Activated CD8-positive, alpha-beta memory T cell treated with anti-CD3 and anti-CD28 coated beads, Interleukin-2, amount 10 ng/mL, durations not matched to agents 7 days and 5 days (primary cell): ENCODE measurements around the gene EVI5L. TPM values are rescaled to one million over a fixed set of nuclear protein-coding genes. Genes with fewer than 3 reads are reported as not detected.
"Not testable (repeated sequence)": the region's sequence is repeated elsewhere in the genome, so short reads cannot be mapped to it uniquely, and the experiment has no call there.

Experiments
- ATAC-seq: fragments of 150-1000 bp; cut with Tn5 transposase; one replicate; pipeline ENCODE4 v1.10.0; 2021; ENCODE audit warnings: moderate library complexity
- CTCF ChIA-PET: fragments of 350-600 bp; sonication (Branson Sonifier 250); formaldehyde crosslinking; loops from one replicate; lab custom pipeline; 2021; ENCODE audit warnings: antibody characterized with exemption; lab: Charles Lee
- DNase-seq: peaks from one replicate; pipeline ENCODE4 v3.0.0-alpha.2; 2020
- H3K27ac Mint-ChIP-seq: one replicate; pipeline ENCODE4 v1.8.0; 2021; ENCODE audit warnings: mild to moderate bottlenecking, mixed read lengths
- H3K27me3 Mint-ChIP-seq: one replicate; pipeline ENCODE4 v1.8.0; 2021; ENCODE audit warnings: mixed read lengths
- H3K36me3 Mint-ChIP-seq: one replicate; pipeline ENCODE4 v1.8.0; 2021; ENCODE audit warnings: mild to moderate bottlenecking, mixed read lengths
- H3K4me1 Mint-ChIP-seq: one replicate; pipeline ENCODE4 v1.8.0; 2021; ENCODE audit warnings: mixed read lengths
- H3K4me3 Mint-ChIP-seq: one replicate; pipeline ENCODE4 v1.8.0; 2021; ENCODE audit warnings: mild to moderate bottlenecking, moderate library complexity, mixed read lengths
- H3K9me3 Mint-ChIP-seq: one replicate; pipeline ENCODE4 v1.8.0; 2022; ENCODE audit warnings: low read depth, mixed read lengths
- total RNA-seq, 2 experiments: library from RNA; stranded (reverse); gene quantifications; one replicate each; pipeline ENCODE4 v1.2.3, GENCODE V29; 2021

EVI5L gene
- total RNA-seq, 2 experiments from 2014 or later = 6.0 to 6.1 TPM

DNA sequence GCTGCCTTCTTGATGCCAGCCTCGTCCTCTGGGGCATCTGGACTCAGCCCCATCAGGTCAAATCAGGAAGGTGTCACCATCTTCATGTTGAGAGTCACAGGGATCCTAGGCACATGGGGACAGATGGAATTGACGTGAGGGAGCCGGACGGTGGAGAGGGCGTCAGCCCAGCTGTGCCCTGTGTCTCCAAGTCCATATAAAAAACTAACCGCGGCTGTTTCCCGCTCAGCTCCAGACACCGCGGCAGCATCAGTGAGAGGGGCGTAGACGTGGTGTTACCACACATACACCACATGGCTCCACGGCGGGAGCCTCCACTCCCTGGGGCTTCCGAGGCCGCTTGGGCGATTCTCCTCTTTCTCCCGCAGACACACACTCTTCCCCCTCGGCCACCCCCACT lies 49.8 kb downstream of the EVI5L start:
- CTCF ChIA-PET = interaction anchor here (1.5 to 1.8 kb wide), 2 partner anchors 10 to 24 kb away, joined by 6 read pairs; partner anchors contain the start of gene MAP2K7
- no peaks in the 10 kb centered on the region for H3K36me3 Mint-ChIP-seq
- peaks cover 11% of the 10 kb centered on the region for H3K27me3 Mint-ChIP-seq
- peaks cover 3% of the 10 kb centered on the region for H3K9me3 Mint-ChIP-seq
- H3K4me3 Mint-ChIP-seq = no peak overlapping the region
- ATAC-seq (peak; percentile 27), DNase-seq (no peak)
- no peaks in the 10 kb centered on the region for H3K4me1 Mint-ChIP-seq
- no peak overlapping the region for H3K27ac Mint-ChIP-seq

- Mint-ChIP-seq H3K9me3 (peaks cover 3% of the 10 kb centered on the region), H3K4me1 (no peaks in the 10 kb centered on the region), H3K36me3 (no peaks in the 10 kb centered on the region), H3K27ac (no peak overlapping the region), H3K4me3 (no peak overlapping the region), H3K27me3 (no peaks in the 10 kb centered on the region)
- CTCF ChIA-PET = interaction anchor here (0.8 to 2.9 kb wide), 2 partner anchors 13 to 16 kb away, joined by 3 to 10 read pairs; no protein-coding TSS in a partner anchor
- ATAC-seq (no peak), DNase-seq (no peak)
Observed at GRCh38 chr19:7881910-7882309, 51.9 kb downstream of the EVI5L start.

DNA sequence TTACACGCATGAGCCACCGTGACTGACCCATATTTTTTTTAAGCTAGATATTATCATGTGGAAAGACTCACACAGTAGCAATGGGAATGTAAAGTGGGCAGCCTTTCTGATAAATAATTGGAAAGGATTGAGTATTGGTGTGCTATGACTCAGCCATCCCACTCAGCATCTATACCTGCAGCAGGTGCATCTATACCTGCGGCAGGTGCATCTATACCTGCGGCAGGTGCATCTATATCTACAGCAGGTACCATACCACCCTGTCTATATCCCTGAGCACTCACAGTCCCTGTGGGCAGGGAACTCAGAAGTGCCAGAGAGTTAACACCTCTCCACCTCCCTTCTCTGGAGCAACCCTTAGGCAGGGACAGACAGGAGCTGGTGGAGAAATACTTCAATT lies 53.1 kb downstream of the EVI5L start:
- no peak overlapping the region for H3K4me3 Mint-ChIP-seq
- CTCF ChIA-PET = interaction anchor here (1.0 to 2.9 kb wide), 3 partner anchors 14 to 16 kb away, joined by 3 to 10 read pairs (median 8); no protein-coding TSS in a partner anchor
- peaks cover 3% of the 10 kb centered on the region for H3K9me3 Mint-ChIP-seq
- peaks cover 10% of the 10 kb centered on the region for H3K27me3 Mint-ChIP-seq
- DNase-seq = no peak
- no peak overlapping the region for H3K27ac Mint-ChIP-seq
- H3K4me1 Mint-ChIP-seq = no peaks in the 10 kb centered on the region
- no peaks in the 10 kb centered on the region for H3K36me3 Mint-ChIP-seq
- no peak for ATAC-seq

DNA sequence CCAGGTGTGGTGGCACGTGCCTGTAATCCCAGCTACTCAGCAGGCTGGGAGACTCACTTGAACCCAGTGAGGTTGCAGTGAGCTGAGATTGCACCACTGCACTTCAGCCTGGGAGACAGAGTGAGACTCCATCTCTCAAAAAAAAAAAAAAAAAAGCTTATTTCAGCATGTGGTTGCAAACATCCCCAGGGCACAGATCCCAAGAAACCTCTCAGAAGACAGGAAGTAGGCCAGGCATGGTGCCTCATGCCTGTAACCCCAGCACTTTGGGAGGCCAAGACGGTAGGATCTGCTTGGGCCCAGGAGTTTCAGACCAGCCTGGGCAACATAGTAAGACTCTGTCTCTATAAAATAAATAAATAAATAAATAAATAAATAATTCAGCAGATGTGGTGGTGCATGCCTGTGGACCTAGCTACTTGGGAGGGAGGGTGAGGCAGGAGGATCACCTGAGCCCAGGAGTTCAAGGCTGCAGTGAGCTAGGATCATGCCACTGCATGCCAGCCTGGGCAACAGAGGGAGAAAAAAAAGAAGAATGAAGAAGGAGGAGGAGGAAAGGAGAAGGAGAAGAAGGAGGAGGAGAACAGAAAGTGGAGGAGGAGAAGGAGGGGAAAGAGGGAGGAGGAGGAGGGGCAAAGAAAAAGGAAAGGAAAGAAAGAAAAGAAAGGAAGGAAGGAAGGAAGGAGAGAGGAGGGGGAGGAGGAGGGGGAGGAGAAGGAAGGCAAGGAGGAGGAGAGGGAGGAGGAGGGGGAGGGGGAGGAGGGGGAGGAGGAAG lies 54.0 kb downstream of the EVI5L start:
- no peaks in the 10 kb centered on the region for H3K36me3 Mint-ChIP-seq

DNA sequence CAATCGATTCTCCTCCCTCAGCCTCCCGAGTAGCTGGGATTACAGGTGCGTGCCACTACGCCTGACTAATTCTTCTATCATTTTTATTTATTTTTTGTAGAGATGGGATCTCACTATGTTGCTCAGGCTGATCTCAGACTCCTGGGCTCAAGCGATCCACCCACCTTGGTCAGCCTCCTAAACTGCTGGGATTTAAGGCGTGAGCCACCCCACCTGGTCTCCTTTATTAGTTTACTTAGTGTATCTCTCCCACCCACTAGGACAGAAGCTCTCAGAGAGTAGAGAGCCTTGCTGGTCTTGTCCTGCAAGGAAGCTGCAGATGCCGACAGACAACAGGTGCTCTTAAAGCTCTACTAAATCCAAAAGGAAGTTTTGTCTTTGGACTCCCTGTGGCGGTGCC lies 55.8 kb downstream of the EVI5L start:
- CTCF ChIA-PET = interaction anchor here (1.7 kb wide), 1 partner anchor 17 kb away, joined by 6 read pairs; no protein-coding TSS in a partner anchor
- Mint-ChIP-seq H3K27me3 (peaks cover 24% of the 10 kb centered on the region), H3K9me3 (peaks cover 3% of the 10 kb centered on the region), H3K27ac (no peak overlapping the region), H3K4me3 (no peak overlapping the region), H3K36me3 (no peaks in the 10 kb centered on the region), H3K4me1 (no peaks in the 10 kb centered on the region)
- ATAC-seq = no peak
- no peak for DNase-seq

More for the DNA sequence above, 54.0 kb downstream of the EVI5L start:
- Mint-ChIP-seq H3K4me3 (no peak overlapping the region), H3K27ac (no peak overlapping the region), H3K4me1 (no peaks in the 10 kb centered on the region), H3K27me3 (peaks cover 14% of the 10 kb centered on the region), H3K9me3 (peaks cover 3% of the 10 kb centered on the region)
- CTCF ChIA-PET = interaction anchor here (1.3 kb wide), 1 partner anchor 15 kb away, joined by 8 read pairs; no protein-coding TSS in a partner anchor
- DNase-seq = no peak
- ATAC-seq = no peak

- CTCF ChIA-PET = no interaction called here
- ATAC-seq = no peak
Observed at GRCh38 chr19:7887408-7888144, 57.6 kb downstream of the EVI5L start.

DNA sequence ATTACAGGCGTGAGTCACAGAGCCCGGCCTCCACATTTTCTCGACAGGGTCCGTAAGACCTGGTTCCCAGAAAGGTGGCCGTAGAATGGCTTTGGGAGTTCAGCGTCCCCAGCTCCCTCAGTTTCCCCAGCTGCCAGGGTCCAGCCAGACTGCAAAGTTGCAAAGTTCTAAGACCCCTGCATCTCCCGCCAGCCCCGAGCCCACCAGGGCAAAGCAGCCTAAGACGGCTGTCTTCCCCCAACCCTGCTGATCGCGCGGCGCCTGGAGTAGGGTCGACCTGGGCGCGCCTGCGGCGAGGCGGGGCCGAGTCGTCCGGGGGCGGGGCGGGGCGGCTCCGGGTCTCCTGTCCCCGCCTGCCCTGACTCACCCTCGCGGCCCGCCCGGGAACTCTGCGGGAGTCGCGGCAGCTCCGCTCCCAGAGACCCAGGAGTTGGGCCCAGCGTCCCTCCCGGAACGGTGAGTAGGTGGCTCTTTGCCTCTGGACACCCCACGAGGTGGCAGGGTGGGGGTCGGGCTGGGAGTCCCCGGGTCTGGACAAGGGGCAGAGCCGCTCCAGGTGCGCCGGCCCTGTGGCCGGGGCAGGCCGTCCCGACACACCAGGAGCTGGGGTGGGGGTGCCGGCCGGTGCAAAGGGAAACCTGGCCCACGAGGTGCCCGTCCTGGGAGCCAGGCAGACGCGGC lies 58.3 kb downstream of the EVI5L start, which contains the start of gene LRRC8E:
Gene LRRC8E (plus strand): TSS at position 366 of the 681 bp plus-strand sequence. CDS start 7,094 bp downstream, outside the sequence.
- ATAC-seq = peak; percentile 67
- H3K9me3 Mint-ChIP-seq = no peaks in the 10 kb centered on the region
- H3K27ac Mint-ChIP-seq = no peak within 1 kb of the TSS
- H3K27me3 Mint-ChIP-seq = peaks cover 28% of the 10 kb centered on the region
- CTCF ChIA-PET = no interaction called here
- DNase-seq = no peak
- no peaks in the 10 kb centered on the region for H3K36me3 Mint-ChIP-seq
- no peak within 1 kb of the TSS for H3K4me3 Mint-ChIP-seq
- H3K4me1 Mint-ChIP-seq = no peaks in the 10 kb centered on the region

More at GRCh38 chr19:7887408-7888144, 57.6 kb downstream of the EVI5L start:
- peaks cover 28% of the 10 kb centered on the region for H3K27me3 Mint-ChIP-seq
- no peaks in the 10 kb centered on the region for H3K36me3 Mint-ChIP-seq
- no peak for DNase-seq
- H3K9me3 Mint-ChIP-seq = no peaks in the 10 kb centered on the region
- no peaks in the 10 kb centered on the region for H3K4me1 Mint-ChIP-seq
- H3K27ac Mint-ChIP-seq = no peak overlapping the region
- no peak overlapping the region for H3K4me3 Mint-ChIP-seq

DNA sequence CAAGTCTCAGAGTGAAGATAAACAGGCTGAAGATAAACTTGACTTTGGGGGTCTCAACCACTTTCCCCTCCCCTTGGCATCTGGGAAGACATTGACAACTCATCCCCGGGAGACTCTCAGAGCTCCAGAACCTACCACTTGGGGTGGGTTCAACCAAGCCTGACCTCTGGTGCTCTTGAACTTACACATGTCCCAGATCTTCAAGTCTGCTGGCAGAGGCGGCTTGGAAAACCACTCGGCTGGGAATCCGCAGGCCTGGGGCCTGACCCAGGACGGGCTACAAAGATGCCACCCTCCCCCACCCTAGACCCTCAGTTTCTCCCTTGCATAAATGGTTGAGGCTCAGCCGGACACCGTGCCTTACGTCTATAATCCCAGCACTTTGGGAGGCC lies 58.8 kb downstream of the EVI5L start:
- Mint-ChIP-seq H3K36me3 (no peaks in the 10 kb centered on the region), H3K4me1 (no peaks in the 10 kb centered on the region), H3K27ac (no peak overlapping the region), H3K4me3 (no peak overlapping the region), H3K9me3 (no peaks in the 10 kb centered on the region), H3K27me3 (peaks cover 28% of the 10 kb centered on the region)
- ATAC-seq = no peak
- CTCF ChIA-PET = no interaction called here
- DNase-seq = no peak

GRCh38 chr19:7893362-7894101 lies 63.5 kb downstream of the EVI5L start:
- H3K4me3 Mint-ChIP-seq, H3K9me3 Mint-ChIP-seq, DNase-seq, H3K27ac Mint-ChIP-seq, ATAC-seq, H3K36me3 Mint-ChIP-seq, H3K4me1 Mint-ChIP-seq: not testable (repeated sequence)
- H3K27me3 Mint-ChIP-seq = peaks cover 24% of the 10 kb centered on the region
- CTCF ChIA-PET = interaction anchor here (1.4 kb wide), 1 partner anchor 28 kb away, joined by 3 read pairs; no protein-coding TSS in a partner anchor

DNA sequence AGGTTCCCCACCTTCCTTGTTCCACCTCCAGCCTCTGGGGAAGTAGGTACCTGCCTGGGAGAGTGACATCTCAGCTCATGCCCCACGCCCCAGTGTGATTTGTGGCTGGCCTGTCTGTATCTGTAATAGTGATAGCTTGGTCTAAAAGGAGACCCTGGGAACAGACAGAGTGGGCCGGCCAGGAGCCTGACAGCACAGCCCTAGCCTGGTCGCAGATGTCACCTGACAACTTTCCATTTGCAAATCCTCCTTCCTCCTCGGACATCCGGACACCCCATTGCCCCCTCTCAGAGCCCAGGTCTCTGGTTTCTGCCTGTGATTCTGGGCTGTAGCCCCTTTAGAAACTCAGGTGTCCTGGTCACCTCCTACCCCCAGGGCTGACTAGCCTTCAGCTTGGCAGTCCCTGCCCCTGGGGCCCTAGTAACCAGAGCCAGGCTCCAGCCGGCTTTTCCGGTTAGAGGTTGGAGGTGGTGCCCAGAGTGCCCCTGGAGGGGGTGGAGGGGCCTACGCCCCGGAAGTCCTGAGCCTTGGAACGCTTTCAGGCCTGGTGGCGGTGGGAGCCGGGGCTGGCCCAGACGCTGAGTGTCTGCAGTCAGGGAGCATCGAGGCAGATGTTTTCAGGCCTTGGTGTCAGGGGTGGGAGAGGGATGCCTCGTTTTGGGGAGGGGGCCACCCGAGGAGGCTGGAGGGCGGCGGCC lies 64.7 kb downstream of the EVI5L start:
- Mint-ChIP-seq H3K36me3 (no peaks in the 10 kb centered on the region), H3K9me3 (no peaks in the 10 kb centered on the region), H3K27ac (no peak overlapping the region), H3K27me3 (peaks cover 18% of the 10 kb centered on the region), H3K4me1 (no peaks in the 10 kb centered on the region), H3K4me3 (no peak overlapping the region)
- no peak for ATAC-seq
- CTCF ChIA-PET = no interaction called here
- DNase-seq = no peak

DNA sequence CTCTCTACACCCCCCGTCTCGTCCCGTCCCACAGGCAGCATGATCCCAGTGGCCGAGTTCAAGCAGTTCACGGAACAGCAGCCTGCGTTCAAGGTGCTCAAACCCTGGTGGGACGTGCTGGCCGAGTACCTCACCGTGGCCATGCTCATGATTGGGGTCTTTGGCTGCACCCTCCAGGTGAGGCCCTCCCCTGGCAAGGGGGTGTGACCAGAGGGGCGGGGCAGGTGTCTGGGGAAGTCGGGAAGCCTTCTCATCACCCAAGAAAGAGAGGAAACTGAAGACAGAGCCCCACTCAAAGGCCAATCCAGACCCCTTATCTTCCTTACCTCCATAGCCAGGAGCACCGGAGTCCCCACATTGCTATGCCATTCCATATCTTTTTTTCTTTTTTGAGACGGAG lies 65.5 kb downstream of the EVI5L start:
- peaks cover 12% of the 10 kb centered on the region for H3K27me3 Mint-ChIP-seq
- H3K36me3 Mint-ChIP-seq = no peaks in the 10 kb centered on the region
- no peaks in the 10 kb centered on the region for H3K4me1 Mint-ChIP-seq
- no peak overlapping the region for H3K4me3 Mint-ChIP-seq
- H3K9me3 Mint-ChIP-seq = no peaks in the 10 kb centered on the region
- DNase-seq (no peak), ATAC-seq (no peak)
- no peak overlapping the region for H3K27ac Mint-ChIP-seq
- CTCF ChIA-PET = no interaction called here

GRCh38 chr19:7897292-7897691 lies 67.3 kb downstream of the EVI5L start:
- no peak overlapping the region for H3K4me3 Mint-ChIP-seq
- CTCF ChIA-PET = interaction anchor here (1.2 to 1.8 kb wide), 3 partner anchors 16 to 43 kb away, joined by 3 to 6 read pairs (median 5); no protein-coding TSS in a partner anchor
- no peak overlapping the region for H3K27ac Mint-ChIP-seq
- H3K9me3 Mint-ChIP-seq = no peaks in the 10 kb centered on the region
- H3K27me3 Mint-ChIP-seq = peaks cover 6% of the 10 kb centered on the region
- no peak for ATAC-seq
- DNase-seq = no peak
- no peaks in the 10 kb centered on the region for H3K4me1 Mint-ChIP-seq
- no peaks in the 10 kb centered on the region for H3K36me3 Mint-ChIP-seq
